Neutrophil (primary cell): ENCODE data around the gene PHC2.
"Not testable (repeated sequence)": the region's sequence is repeated elsewhere in the genome, so short reads cannot be mapped to it uniquely, and the experiment has no call there.

Source experiments
- H3K27ac ChIP-seq: fragments of 200-600 bp; sonication (generic); 2 replicates; pipeline ENCODE4 v1.5.1; 2016; ENCODE audit warnings: mild to moderate bottlenecking, moderate library complexity
- H3K27me3 ChIP-seq: fragments of 200-600 bp; sonication (generic); 2 replicates; pipeline ENCODE4 v1.6.0; 2016; ENCODE audit warnings: mild to moderate bottlenecking
- H3K36me3 ChIP-seq: fragments of 200-600 bp; sonication (generic); 2 replicates; pipeline ENCODE4 v1.5.1; 2017
- H3K4me1 ChIP-seq, 2 experiments: fragments of 200-600 bp in 1 of 2; sonication (generic) in 1 of 2; 1 replicate in 1 of 2; 2 replicates in 1 of 2; pipeline versions ENCODE4 v1.5.1 to v1.6.1; 2013 to 2016; ENCODE audit warnings: low read depth in 1 of 2, low read length in 1 of 2, mild to moderate bottlenecking in 1 of 2, moderate library complexity in 1 of 2; ENCODE audit not compliant: control insufficient read depth in 1 of 2, insufficient read depth in 1 of 2
- H3K4me3 ChIP-seq, 2 experiments: fragments of 200-600 bp in 1 of 2; sonication (generic) in 1 of 2; 1 replicate in 1 of 2; 2 replicates in 1 of 2; pipeline ENCODE4 v1.5.1; 2013 to 2016; ENCODE audit warnings: low read depth in 1 of 2, low read length in 1 of 2, mild to moderate bottlenecking in 1 of 2, moderate library complexity in 1 of 2
- H3K9me3 ChIP-seq: fragments of 200-600 bp; sonication (generic); 2 replicates; pipeline ENCODE4 v1.5.1; 2016
- TF ChIP-seq, protein P1 (sequence below): fragments of 200-600 bp; sonication (generic); IDR thresholded peaks from 2 replicates; pipeline ENCODE4 v1.5.1; 2016; ENCODE audit warnings: antibody characterized with exemption

The PHC2 gene

DNA sequence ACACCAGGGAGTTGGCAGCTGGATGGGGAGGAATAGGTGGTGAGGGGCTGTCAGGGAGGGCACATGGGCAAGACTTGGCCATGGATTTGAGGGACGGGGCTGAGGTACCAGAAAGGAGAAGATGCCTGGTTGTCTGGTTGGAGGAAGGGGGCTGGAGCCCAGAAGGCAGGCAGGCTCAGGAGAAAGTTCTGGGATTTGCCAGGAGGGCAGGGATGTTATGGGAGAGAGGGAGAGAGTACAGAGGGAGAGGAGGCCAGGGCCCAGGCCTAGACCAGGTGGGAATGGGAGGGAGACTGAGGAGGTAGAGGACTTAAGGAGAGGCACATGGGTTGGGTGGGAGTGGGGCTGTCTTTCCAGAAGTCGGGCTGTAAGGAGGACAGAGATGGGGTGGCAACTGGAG lies 114.3 kb downstream of the PHC2 start:
- Histone ChIP-seq H3K4me1 (no peaks in the 10 kb centered on the region), H3K27ac (no peak overlapping the region), H3K9me3 (no peaks in the 10 kb centered on the region), H3K4me3 (no peak overlapping the region), H3K36me3 (peaks cover 8% of the 10 kb centered on the region), H3K27me3 (peaks cover 12% of the 10 kb centered on the region)
- TF ChIP-seq, protein P1, sequence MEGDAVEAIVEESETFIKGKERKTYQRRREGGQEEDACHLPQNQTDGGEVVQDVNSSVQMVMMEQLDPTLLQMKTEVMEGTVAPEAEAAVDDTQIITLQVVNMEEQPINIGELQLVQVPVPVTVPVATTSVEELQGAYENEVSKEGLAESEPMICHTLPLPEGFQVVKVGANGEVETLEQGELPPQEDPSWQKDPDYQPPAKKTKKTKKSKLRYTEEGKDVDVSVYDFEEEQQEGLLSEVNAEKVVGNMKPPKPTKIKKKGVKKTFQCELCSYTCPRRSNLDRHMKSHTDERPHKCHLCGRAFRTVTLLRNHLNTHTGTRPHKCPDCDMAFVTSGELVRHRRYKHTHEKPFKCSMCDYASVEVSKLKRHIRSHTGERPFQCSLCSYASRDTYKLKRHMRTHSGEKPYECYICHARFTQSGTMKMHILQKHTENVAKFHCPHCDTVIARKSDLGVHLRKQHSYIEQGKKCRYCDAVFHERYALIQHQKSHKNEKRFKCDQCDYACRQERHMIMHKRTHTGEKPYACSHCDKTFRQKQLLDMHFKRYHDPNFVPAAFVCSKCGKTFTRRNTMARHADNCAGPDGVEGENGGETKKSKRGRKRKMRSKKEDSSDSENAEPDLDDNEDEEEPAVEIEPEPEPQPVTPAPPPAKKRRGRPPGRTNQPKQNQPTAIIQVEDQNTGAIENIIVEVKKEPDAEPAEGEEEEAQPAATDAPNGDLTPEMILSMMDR: no peak

DNA sequence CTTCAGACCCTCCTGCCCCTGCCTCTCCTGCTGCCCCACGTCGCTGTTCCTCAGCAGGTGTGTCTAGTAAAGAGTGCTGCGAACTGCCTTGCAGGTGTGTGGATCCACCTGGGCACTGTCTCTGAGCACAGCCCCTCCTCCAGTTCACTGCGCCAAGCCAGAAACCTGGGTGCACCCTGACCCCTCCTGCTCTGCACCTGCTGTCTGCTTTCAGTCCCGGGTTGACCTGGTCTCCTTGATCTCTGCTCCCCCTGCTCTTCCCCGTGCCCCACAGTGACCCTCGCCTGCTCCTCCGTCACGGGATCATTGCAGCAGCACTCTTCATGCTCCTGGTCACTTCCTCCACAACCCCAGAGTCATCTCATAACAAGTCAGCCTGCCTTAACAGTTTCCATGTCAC lies 116.5 kb downstream of the PHC2 start:
- H3K9me3 ChIP-seq: no peaks in the 10 kb centered on the region
- H3K27me3 ChIP-seq: peaks cover 12% of the 10 kb centered on the region
- H3K27ac ChIP-seq: no peak overlapping the region
- TF ChIP-seq, protein P1: no peak
- H3K4me1 ChIP-seq: no peaks in the 10 kb centered on the region
- H3K4me3 ChIP-seq: no peak overlapping the region
- no peaks in the 10 kb centered on the region for H3K36me3 ChIP-seq

DNA sequence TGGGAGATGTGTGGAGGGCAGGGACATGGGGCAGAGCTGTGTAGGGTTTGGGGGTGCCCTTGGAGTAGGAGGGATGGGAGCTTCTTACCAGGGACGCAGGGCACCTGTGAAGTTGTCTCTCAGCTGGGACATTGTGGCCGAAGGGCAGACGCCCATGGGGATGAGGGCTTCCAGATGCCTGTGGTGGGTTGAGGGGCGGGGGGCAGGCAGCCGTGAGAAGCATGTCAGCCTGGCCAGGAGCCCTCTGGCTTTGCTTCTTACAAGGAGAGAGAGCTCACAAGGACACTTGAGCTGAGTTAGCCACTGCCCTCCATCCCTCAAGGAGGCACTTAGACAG lies 118.5 kb downstream of the PHC2 start:
- no peak overlapping the region for H3K4me3 ChIP-seq
- H3K36me3 ChIP-seq: no peaks in the 10 kb centered on the region
- no peaks in the 10 kb centered on the region for H3K9me3 ChIP-seq
- TF ChIP-seq, protein P1: no peak
- H3K4me1 ChIP-seq: no peaks in the 10 kb centered on the region
- no peak overlapping the region for H3K27ac ChIP-seq
- H3K27me3 ChIP-seq: peaks cover 10% of the 10 kb centered on the region

DNA sequence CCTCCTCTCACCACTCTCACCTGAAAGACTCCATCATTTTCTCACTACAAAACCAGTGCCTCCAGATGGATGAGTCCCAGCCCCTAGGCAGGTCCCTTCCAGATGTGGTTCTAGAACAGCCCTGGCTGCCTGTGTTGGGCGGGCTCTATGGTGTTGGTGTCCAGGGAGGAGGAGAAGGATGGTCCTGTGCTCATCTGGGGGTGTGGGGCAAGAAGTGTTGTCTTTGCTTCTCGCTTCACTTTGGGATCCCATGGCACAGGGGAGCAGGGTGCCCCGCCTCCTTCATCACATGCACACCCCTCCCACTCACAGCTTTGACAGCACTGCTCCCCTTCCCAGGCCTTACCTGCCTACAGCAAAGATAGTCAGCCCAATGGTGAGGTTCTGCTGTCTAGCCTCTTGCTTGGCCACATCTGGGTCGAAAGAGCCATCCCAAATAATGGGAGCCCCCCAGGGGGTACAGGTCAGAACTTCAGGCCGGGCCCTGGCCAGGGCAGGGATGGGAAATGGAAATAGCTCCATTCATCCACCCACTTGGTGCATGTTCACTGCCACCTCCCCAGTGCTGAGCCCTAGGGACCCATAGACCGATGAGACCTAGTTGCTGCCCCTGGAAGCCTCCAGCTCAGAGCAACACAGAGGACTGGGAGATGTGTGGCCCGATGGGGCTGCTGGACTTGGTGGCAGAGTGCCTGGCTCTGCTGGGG lies 119.0 kb downstream of the PHC2 start:
- H3K27me3 ChIP-seq: peaks cover 15% of the 10 kb centered on the region
- TF ChIP-seq, protein P1: no peak
- H3K4me1 ChIP-seq: peaks cover 3 to 4% of the 10 kb centered on the region in 2 experiments
- no peak overlapping the region for H3K27ac ChIP-seq
- H3K36me3 ChIP-seq: no peaks in the 10 kb centered on the region
- H3K9me3 ChIP-seq: no peaks in the 10 kb centered on the region
- H3K4me3 ChIP-seq: no peak overlapping the region

DNA sequence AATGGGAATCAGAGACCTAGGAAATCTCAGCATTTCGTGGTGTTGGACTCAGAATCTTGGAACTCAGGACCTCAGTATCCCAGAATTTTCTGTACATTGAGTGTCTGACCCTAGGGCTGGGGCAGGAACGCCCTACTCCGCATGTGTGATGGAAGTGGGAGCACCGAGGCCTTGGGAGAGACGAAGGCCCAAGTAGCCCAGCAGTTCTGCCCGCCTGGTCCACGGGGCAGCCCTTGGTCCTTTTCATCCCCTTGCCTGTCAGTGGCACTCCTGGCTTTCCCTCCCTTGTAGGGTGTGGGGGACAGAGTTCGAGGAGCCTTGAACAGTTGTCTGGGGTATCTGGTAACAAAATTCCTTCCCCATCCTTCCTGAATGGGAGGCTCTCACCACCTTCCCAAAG lies 120.2 kb downstream of the PHC2 start:
- H3K27me3 ChIP-seq: peaks cover 26% of the 10 kb centered on the region
- H3K4me3 ChIP-seq: no peak overlapping the region
- peaks cover 12 to 13% of the 10 kb centered on the region in 2 experiments for H3K4me1 ChIP-seq
- no peak overlapping the region for H3K27ac ChIP-seq
- no peaks in the 10 kb centered on the region for H3K9me3 ChIP-seq
- TF ChIP-seq, protein P1: no peak
- no peaks in the 10 kb centered on the region for H3K36me3 ChIP-seq

DNA sequence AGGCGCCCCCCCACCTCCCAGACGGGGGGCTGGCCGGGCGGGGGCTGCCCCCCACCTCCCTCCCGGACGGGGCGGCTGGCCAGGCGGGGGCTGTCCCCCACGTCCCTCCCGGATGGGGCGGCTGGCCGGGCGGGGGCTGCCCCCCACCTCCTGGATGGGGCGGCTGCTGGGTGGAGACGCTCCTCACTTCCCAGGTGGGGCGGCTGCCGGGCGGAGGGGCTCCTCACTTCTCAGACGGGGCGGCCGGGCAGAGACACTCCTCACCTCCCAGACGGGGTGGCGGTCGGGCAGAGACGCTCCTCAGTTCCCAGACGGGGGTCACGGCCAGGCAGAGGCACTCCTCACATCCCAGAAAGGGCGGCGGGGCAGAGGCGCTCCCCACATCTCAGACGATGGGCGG lies 121.5 kb downstream of the PHC2 start:
- not testable (repeated sequence) for H3K27ac ChIP-seq, H3K4me3 ChIP-seq, H3K36me3 ChIP-seq, H3K9me3 ChIP-seq
- Histone ChIP-seq H3K4me1 (peaks cover 12 to 13% of the 10 kb centered on the region in 2 experiments), H3K27me3 (peaks cover 37% of the 10 kb centered on the region)
